HUES48 (cell line): ENCODE results near the gene THAP7.

Source experiments
- H3K27ac ChIP-seq: one replicate; pipeline ENCODE4 v1.7.0; 2013; ENCODE audit warnings: low read depth, low read length, inconsistent platforms
- H3K27me3 ChIP-seq: 2 replicates; pipeline ENCODE4 v1.6.1; 2013; ENCODE audit warnings: mild to moderate bottlenecking, low read length; ENCODE audit not compliant: control insufficient read depth, insufficient read depth
- H3K36me3 ChIP-seq: 2 replicates; pipeline ENCODE4 v1.6.1; 2013; ENCODE audit warnings: low read length; ENCODE audit not compliant: control insufficient read depth, insufficient read depth
- H3K4me1 ChIP-seq: 2 replicates; pipeline ENCODE4 v1.6.1; 2013; ENCODE audit warnings: mild to moderate bottlenecking, low read length; ENCODE audit not compliant: control insufficient read depth, insufficient read depth
- H3K4me3 ChIP-seq: 2 replicates; pipeline ENCODE4 v1.5.1; 2013; ENCODE audit warnings: mild to moderate bottlenecking, low read depth, low read length
- H3K9ac ChIP-seq: 2 replicates; pipeline ENCODE4 v1.6.1; 2013; ENCODE audit warnings: mild to moderate bottlenecking, low read depth, low read length, moderate library complexity
- H3K9me3 ChIP-seq: 2 replicates; pipeline ENCODE4 v1.6.1; 2013; ENCODE audit warnings: low read length; ENCODE audit not compliant: control insufficient read depth, insufficient read depth

The THAP7 gene

DNA sequence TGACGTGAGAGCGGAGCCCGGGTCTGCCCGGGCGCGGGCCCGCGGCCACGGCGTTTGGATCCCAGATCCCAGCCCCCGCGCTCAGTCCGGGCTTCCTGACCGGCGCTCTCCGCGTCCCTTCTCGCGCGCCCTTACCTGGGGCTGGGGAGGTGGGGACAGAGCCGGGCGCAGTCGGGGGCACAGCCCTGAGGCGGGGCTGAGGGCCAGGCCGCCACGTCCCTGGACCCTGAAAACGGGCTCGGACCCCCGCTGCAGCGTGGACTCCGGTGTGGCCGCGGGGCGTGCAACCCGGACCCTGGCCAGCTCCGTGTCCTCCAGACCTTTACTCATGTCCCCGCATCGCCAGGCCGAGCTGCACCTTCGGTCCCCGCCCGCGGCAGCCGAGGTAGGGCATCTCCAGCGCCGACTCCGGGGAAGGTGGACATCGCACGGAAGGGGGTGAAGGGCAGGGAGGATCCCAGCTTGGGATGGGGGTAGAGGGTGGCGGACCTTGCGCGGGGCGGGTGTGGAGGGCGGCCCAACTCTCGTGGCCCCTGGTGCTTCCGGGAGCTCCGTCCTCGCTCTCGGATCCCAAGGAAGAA is 44.7 kb downstream of the THAP7 start:
- H3K27me3 ChIP-seq: peaks cover 13% of the 10 kb centered on the region
- H3K4me1 ChIP-seq: 0 out of 2 replicates have a peak, but pooled peaks cover 2% of the 10 kb centered on the region
- H3K36me3 ChIP-seq: peaks cover 20% of the 10 kb centered on the region
- H3K9me3 ChIP-seq: no peaks in the 10 kb centered on the region
- H3K27ac ChIP-seq: peak overlapping the region; percentile 62
- H3K9ac ChIP-seq: peak overlapping the region; percentile 16; the same call in 1 of the 2 replicates
- H3K4me3 ChIP-seq: peak overlapping the region; percentile 69

DNA sequence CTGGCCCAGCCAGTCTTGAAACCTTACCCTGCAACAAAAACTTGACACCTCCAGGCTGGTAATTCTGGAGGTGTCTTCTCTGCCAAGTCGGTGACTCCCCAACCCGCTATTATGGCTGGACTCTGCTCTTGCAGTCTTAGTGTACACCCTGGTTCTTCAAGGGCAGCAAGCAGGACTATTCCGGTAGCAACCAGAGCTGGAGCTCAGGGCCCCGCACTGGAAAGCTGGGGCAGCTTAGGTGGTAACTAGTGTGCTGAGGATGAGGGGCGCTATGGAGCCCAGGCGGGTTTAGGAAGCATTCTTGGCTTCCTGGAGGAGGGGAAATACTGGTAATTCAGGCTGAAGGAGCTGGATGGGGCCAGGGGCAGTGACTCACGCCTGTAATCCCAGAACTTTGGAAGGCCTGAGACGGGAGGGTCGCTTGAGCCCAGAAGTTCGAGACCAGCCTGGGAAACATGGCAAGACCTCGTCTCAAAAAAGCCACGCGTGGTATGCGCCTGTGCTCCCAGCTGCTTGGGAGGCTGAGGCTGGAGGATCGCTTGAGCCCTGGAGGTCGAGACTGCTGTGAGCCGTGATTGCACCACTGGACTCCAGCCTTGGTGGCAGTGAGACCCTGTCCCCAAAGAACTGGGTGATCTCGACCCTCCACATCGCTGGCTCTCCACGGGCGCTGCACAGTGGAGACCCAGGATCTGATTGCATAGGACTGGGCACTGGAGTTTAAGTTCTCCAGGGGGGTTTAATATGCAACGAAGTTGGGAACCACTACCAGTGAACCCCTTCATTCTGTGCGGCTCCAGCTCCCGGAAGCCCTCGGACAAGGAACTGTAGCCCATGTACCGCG is 45.4 kb downstream of the THAP7 start:
- Histone ChIP-seq H3K9ac (no peak overlapping the region), H3K4me1 (0 out of 2 replicates have a peak, but pooled peaks cover 2% of the 10 kb centered on the region), H3K27me3 (peaks cover 13% of the 10 kb centered on the region), H3K27ac (peak overlapping the region; percentile 62), H3K36me3 (peaks cover 27% of the 10 kb centered on the region), H3K9me3 (no peaks in the 10 kb centered on the region), H3K4me3 (peak overlapping the region; percentile 69)

DNA sequence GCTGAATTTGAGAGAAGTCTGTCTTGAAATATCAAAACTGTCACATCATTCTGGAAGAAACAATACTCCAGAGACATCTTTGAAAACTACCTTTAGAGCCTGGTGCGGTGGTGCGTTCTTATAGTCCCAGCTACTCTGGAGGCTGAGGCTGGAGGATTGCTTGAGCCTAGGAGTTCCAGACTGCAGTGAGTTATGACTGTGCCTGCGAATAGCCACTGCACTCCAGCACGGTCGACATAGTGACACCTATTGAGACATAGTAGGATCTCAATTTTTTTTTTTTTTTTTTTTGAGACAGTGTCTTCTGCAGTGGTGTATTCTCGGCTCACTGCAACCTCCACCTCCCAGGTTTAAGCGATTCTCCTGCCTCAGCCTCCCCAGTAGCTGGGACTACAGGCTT is 46.4 kb downstream of the THAP7 start:
- H3K4me1 ChIP-seq: 0 out of 2 replicates have a peak, but pooled peaks cover 2% of the 10 kb centered on the region
- H3K27ac ChIP-seq: no peak overlapping the region
- no peak overlapping the region for H3K4me3 ChIP-seq

DNA sequence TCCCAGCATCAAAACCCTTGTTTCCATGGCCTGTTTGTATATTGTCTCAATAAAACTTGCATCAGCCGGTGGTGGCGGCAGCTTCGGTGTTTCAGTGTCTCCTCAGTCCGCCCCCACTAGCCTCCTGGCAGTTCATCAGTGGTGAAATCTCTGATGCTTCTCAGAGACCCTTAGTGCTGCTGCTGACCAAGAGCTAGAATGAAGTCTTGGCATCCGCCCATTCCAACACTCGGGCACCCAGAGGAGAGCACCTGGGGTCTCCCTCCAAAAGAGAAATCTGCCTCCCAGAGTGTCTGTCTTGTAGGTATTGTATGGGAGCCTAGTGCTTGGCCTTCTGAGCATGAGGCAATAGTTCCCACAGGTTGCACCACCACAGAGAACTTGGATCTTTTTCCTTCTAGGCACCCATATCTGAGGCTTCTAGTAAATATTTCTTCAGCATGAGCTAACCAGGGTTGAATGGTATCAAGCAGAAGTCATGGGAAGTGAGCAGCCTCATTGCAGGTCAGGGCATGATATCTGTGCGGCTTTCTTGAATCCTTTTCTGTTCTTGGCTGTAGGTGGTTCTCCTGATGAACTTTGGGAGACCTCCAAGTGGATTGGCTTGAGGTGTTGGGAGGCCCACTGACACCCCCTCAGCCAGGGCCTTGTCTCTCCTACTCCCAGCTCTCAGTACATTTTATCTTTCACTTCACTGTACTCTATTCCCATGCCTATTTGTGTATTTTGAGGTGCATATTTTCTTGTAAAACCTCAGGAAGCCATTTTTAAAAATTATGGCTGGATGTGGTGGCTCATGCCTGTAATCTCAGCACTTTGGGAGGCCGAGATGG is 48.0 kb downstream of the THAP7 start:
- no peaks in the 10 kb centered on the region for H3K9me3 ChIP-seq
- H3K4me3 ChIP-seq: no peak overlapping the region
- no peak overlapping the region for H3K27ac ChIP-seq
- H3K9ac ChIP-seq: no peak overlapping the region
- H3K27me3 ChIP-seq: peaks cover 13% of the 10 kb centered on the region
- H3K36me3 ChIP-seq: peaks cover 53% of the 10 kb centered on the region
- H3K4me1 ChIP-seq: 0 out of 2 replicates have a peak, but pooled peaks cover 2% of the 10 kb centered on the region

More for the DNA sequence above, 46.4 kb downstream of the THAP7 start:
- Histone ChIP-seq H3K36me3 (peaks cover 36% of the 10 kb centered on the region), H3K27me3 (peaks cover 13% of the 10 kb centered on the region), H3K9me3 (no peaks in the 10 kb centered on the region), H3K9ac (no peak overlapping the region)

DNA sequence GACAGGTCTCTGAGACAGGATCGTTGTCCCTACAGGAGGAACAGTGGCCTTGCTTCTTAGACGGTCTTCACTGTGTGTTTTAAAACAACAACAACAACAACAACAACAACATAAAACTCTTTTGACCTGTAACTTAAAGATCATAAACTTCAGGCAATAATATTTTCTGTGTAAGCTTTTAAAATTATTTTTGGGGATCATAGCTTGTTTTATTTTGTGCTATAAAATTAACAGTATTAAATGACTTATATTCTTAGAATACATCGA is 48.6 kb downstream of the THAP7 start:
- Histone ChIP-seq H3K4me1 (0 out of 2 replicates have a peak, but pooled peaks cover 2% of the 10 kb centered on the region), H3K27me3 (peaks cover 10% of the 10 kb centered on the region), H3K9me3 (no peaks in the 10 kb centered on the region), H3K4me3 (no peak overlapping the region), H3K36me3 (peaks cover 57% of the 10 kb centered on the region), H3K9ac (no peak overlapping the region), H3K27ac (no peak overlapping the region)

DNA sequence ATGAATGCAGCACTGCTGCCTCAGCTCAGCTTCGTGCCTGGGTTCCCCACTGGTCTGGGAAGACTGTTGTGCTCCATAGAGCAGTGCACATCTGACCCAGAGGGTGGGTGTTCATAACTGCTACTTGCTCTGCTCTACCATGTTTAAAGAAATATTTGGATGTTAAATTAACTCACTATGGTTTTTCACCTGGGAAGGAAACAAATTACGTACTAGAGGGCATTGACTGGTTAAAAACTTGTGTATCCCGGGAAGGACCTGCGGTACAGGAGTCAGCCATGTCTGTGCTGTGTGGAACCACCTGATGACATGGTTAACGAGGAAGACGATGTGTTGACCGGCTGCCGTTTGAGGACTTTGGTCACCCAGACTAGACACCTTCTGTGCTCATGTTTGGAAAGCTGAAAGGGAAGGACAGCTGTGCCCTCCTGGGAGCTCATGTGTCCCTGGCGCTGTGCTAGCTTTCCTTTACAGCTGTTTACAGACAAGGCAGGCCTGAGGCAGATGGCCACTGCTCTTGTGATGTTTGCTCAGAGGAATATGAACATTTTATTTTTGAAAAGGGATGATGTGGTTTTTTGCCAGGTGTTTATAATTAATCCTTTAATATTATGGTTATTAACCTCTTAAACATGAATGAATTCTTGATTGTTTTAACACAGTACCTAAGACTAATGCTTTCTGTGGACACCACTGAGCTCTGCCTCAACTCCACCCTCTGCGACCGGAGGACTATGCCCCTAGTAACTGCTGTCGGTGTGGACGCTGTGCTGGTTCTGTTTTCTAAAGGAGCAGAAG is 49.2 kb downstream of the THAP7 start:
- peak overlapping the region; percentile 29 for H3K27ac ChIP-seq
- 0 out of 2 replicates have a peak, but pooled peaks cover 2% of the 10 kb centered on the region for H3K4me1 ChIP-seq
- H3K36me3 ChIP-seq: peaks cover 62% of the 10 kb centered on the region

DNA sequence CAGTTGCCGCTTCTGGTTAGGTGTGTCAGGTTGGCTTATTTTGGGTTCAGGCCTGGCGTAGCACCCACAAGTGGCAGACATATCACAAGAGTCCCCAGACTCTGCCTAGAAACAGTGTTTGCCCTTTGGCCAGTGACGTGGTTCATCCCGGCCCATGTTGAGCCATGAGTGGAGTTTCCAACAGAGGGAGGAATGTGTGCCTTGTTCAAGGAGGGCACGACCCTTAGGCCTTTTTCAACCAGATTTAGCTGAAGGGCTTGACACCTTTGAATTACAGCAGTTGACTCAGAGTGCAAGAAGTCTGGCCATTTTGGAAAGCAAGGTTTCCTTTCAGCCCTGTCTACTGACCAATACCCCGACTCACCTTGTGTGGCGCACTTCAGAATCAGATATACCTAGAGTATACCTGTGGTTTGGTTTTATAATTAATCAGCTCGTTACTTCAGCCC is 50.0 kb downstream of the THAP7 start:
- 0 out of 2 replicates have a peak, but pooled peaks cover 2% of the 10 kb centered on the region for H3K4me1 ChIP-seq
- H3K9me3 ChIP-seq: no peaks in the 10 kb centered on the region
- no peak overlapping the region for H3K9ac ChIP-seq
- peaks cover 6% of the 10 kb centered on the region for H3K27me3 ChIP-seq
- H3K27ac ChIP-seq: peak overlapping the region; percentile 42
- H3K4me3 ChIP-seq: no peak overlapping the region
- H3K36me3 ChIP-seq: peaks cover 66% of the 10 kb centered on the region

More for the DNA sequence above, 49.2 kb downstream of the THAP7 start:
- Histone ChIP-seq H3K9me3 (no peaks in the 10 kb centered on the region), H3K27me3 (peaks cover 9% of the 10 kb centered on the region), H3K9ac (no peak overlapping the region), H3K4me3 (no peak overlapping the region)

DNA sequence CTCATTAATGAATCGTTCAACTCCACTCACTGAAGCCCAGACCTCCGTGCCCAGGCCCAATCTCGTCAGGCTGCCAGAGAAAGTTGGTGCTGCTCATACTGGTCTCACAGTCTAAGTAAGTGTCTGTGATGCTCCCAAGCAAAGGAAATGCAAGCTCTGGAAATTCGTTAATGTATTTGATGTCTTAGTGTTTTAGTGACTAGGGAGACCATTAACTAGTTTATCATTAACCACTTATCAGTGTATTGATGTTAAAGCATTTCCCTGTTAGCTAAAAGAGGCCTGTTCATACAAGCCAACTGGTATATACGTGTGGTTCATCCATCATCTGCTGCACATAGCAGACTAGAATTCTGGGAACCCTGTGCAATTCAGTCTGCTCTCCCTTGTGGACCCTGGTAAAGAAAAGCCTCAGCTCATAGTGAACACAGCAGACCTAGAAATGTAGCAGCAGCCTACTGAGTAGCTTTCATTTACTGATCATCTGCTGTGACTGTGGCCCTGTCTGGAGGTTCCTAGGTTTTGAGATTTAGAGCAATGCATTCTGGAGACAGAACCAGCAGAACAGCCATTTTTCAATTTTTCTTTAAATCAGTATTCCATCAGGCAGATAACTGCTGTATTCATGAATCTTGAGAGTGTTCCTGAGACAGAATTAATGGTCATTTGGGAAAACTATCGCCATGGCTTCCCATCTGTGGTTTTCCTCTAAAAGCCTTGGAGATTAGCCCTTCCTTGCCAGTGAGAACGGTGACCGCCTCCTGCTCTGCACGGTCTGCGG is 50.6 kb downstream of the THAP7 start:
- Histone ChIP-seq H3K4me1 (0 out of 2 replicates have a peak, but pooled peaks cover 2% of the 10 kb centered on the region), H3K4me3 (no peak overlapping the region), H3K9me3 (no peaks in the 10 kb centered on the region), H3K9ac (no peak overlapping the region), H3K27ac (peak overlapping the region; percentile 59), H3K36me3 (peaks cover 68% of the 10 kb centered on the region), H3K27me3 (no peaks in the 10 kb centered on the region)

DNA sequence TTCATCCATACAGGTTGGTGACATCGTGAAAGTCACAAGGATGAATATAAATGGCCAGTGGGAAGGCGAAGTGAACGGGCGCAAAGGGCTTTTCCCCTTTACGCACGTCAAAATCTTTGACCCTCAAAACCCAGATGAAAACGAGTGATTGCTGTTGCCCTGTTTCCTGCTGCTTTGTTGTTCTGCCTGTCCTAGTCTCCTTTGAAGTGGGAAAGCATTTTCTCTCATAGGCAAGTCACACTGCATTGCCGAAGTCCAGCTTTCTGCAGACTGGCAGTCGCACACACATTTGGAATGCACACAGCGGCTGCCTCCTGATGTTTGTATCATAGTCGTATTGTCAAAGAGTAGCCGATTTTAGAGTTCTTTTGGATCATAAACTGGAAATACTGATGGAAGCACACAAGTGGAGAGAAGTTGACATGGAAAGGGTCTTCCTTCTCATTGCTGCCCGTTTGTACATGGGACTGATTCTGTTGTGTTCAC is 52.2 kb downstream of the THAP7 start:
- no peak overlapping the region for H3K27ac ChIP-seq
- no peak overlapping the region for H3K4me3 ChIP-seq
- H3K27me3 ChIP-seq: no peaks in the 10 kb centered on the region
- no peak overlapping the region for H3K9ac ChIP-seq
- H3K4me1 ChIP-seq: no peaks in the 10 kb centered on the region
- no peaks in the 10 kb centered on the region for H3K9me3 ChIP-seq
- H3K36me3 ChIP-seq: peaks cover 76% of the 10 kb centered on the region
